Lung (tissue), 12 donors: ENCODE results near the gene RTN4RL2. TPM values are rescaled to one million over a fixed set of nuclear protein-coding genes. Genes with fewer than 3 reads are reported as not detected.

Experiments
- ATAC-seq: fragments of 200-7000 bp; cut with Tn5 transposase; one replicate; pipeline ENCODE4 v1.9.1; 2020; ENCODE audit warnings: moderate number of reproducible peaks; ENCODE audit not compliant: insufficient read depth, low FRiP score
- DNase-seq, 3 donors: peaks; one replicate each; pipeline ENCODE4 v3.0.0-alpha.2; 2013 to 2017
- H3K27ac ChIP-seq, 2 donors: one replicate each; pipeline ENCODE4 v1.5.1; 2013; ENCODE audit warnings: mild to moderate bottlenecking in 2 of 2, moderate library complexity in 2 of 2, control low read depth in 1 of 2, inconsistent platforms in 1 of 2, low read depth in 1 of 2, low read length in 1 of 2
- H3K27me3 ChIP-seq, 3 donors: one replicate each; pipeline ENCODE4 v1.5.1; 2013; ENCODE audit warnings: low read length in 2 of 3; ENCODE audit not compliant: control insufficient read depth in 3 of 3, insufficient read depth in 3 of 3
- H3K36me3 ChIP-seq, 4 donors: one replicate each; pipeline ENCODE4 v1.5.1; 2013; ENCODE audit warnings: low read length in 4 of 4, mild to moderate bottlenecking in 1 of 4, moderate library complexity in 1 of 4; ENCODE audit not compliant: control insufficient read depth in 4 of 4, insufficient read depth in 4 of 4
- H3K4me1 ChIP-seq, 5 donors: one replicate each; pipeline ENCODE4 v1.5.1; 2013; ENCODE audit warnings: low read length in 5 of 5, mild to moderate bottlenecking in 2 of 5, moderate library complexity in 1 of 5; ENCODE audit not compliant: control insufficient read depth in 5 of 5, insufficient read depth in 5 of 5
- H3K4me3 ChIP-seq: one replicate; pipeline ENCODE4 v1.5.1; 2013; ENCODE audit warnings: mild to moderate bottlenecking, control low read depth, moderate library complexity
- H3K9ac ChIP-seq, 2 donors: one replicate each; pipeline ENCODE4 v1.5.1; 2013; ENCODE audit warnings: low read length in 2 of 2, control low read depth in 1 of 2; ENCODE audit not compliant: insufficient read depth in 1 of 2
- H3K9me3 ChIP-seq, 4 donors: one replicate each; pipeline ENCODE4 v1.5.1; 2013; ENCODE audit warnings: low read length in 3 of 4, mild to moderate bottlenecking in 1 of 4, moderate library complexity in 1 of 4; ENCODE audit not compliant: control insufficient read depth in 4 of 4, insufficient read depth in 3 of 4
- CTCF ChIP-seq: IDR thresholded peaks from 2 replicates; pipeline ENCODE4 v1.5.1; 2012; ENCODE audit warnings: mild to moderate bottlenecking; ENCODE audit errors: control extremely low read depth, extremely low read depth
- WGBS, 2 donors: extraction: QIAGEN DNeasy Blood & Tissue Kit; methylation state at CpG; one replicate each; pipeline ENCODE4 v1.1.7; 2013; 5-methylcytosine and 5-hydroxymethylcytosine counted together
- polyA plus RNA-seq, 2 donors: library from polyadenylated mRNA; stranded (reverse); fragments of 200-250 nt; gene quantifications; one replicate each; pipeline ENCODE4 v1.2.1, GENCODE V29; 2013
- total RNA-seq, 2 donors: library from RNA; depleted of rRNA in 1 of 2; stranded (reverse); fragments of >200 nt in 1 of 2; gene quantifications; one replicate each; pipeline ENCODE4 v1.2.1, GENCODE V29; 2014 to 2021
- donor health status: control.
- donor health status: control.
- donor health status: Bipolar disorder and iron deficiency.
- donor health status: healthy.
- donor health status: DM: yes; HTN: yes; CAD: no.

The RTN4RL2 gene
- total and polyA plus RNA-seq, 4 donors = 0.31 to 4.8 (median 1.6) TPM

GRCh38 chr11:57468276-57468675 lies 7.9 kb downstream of the RTN4RL2 start:
- no peak for TF ChIP-seq CTCF
- H3K9me3 ChIP-seq = no peaks in the 10 kb centered on the region
- DNase-seq = no peak
- no peaks in the 10 kb centered on the region for H3K36me3 ChIP-seq
- no peak overlapping the region for H3K27ac ChIP-seq
- no peak overlapping the region for H3K9ac ChIP-seq
- WGBS, 2 donors = 79 to 88% methylated on average over 4 of the region's 4 CpGs
- H3K4me3 ChIP-seq = no peak overlapping the region
- peaks cover 0 to 18% (median 0%) of the 10 kb centered on the region in 3 donors for H3K27me3 ChIP-seq
- peaks cover 0 to 9% (median 0%) of the 10 kb centered on the region in 5 donors for H3K4me1 ChIP-seq
- no peak for ATAC-seq

DNA sequence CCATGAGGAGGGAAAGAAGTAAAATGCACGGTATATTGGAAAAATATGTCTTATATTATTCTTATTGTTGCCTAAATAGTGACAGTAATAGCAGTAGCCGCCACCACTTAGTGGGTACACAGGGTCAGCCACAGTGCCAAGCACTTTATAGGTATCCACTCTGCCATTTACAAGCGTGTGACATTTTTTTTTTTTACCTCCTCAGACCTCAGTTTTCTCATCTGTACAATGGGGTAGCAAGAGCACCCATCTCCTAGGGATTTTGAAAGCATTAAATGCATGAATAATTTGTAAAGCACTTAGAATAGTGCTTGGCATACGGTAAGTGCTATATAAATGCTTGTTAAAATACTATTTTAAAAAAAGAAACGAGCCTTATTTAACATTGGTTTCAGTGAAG lies 8.9 kb downstream of the RTN4RL2 start:
- no peaks in the 10 kb centered on the region for H3K9me3 ChIP-seq
- ATAC-seq = no peak
- 84 to 90% methylated on average over 5 of the region's 5 CpGs for WGBS, 2 donors
- peaks cover 0 to 8% (median 0%) of the 10 kb centered on the region in 5 donors for H3K4me1 ChIP-seq
- peaks cover 0 to 9% (median 0%) of the 10 kb centered on the region in 3 donors for H3K27me3 ChIP-seq
- no peak overlapping the region for H3K4me3 ChIP-seq
- TF ChIP-seq CTCF = no peak
- no peak overlapping the region for H3K27ac ChIP-seq
- DNase-seq = no peak
- no peaks in the 10 kb centered on the region for H3K36me3 ChIP-seq
- H3K9ac ChIP-seq = no peak overlapping the region

GRCh38 chr11:57471496-57471895 lies 11.2 kb downstream of the RTN4RL2 start:
- no peak overlapping the region for H3K4me3 ChIP-seq
- WGBS, 2 donors = 93 to 100% methylated on average over 3 of the region's 3 CpGs
- H3K27ac ChIP-seq = no peak overlapping the region
- H3K27me3 ChIP-seq = peaks cover 0 to 15% (median 12%) of the 10 kb centered on the region in 3 donors
- no peak for ATAC-seq
- no peak for DNase-seq
- no peak overlapping the region for H3K9ac ChIP-seq
- TF ChIP-seq CTCF = no peak
- H3K36me3 ChIP-seq = no peaks in the 10 kb centered on the region
- no peaks in the 10 kb centered on the region for H3K9me3 ChIP-seq
- H3K4me1 ChIP-seq = peaks cover 0 to 25% (median 7%) of the 10 kb centered on the region in 5 donors

DNA sequence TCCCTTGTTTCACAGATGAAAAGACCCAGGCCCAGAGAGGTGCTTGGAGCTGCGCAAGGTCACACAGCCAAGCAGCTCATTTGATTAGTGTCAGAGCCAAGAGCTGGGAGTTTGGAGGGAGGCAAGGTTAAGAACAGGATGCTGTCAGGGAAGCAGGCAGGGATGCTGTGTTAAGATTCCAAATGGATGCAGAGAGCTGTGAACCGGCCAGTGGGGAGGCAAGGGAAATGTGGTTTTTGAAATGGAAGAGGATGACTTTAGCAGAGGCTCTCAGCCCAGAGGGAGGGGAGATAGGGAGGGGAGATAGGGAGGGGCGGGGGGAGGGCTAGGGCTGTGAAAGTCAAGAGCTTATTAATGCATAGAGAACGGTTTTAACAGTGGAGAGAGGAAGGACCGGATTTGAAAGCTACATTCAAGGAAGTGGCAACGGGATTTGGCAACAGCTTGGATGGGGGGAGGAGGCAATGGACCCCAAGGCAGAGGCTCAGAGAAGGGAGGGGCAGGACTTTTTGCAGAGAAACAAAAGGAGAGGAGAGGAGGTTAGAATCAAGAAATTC lies 13.0 kb downstream of the RTN4RL2 start:
- H3K9me3 ChIP-seq = no peaks in the 10 kb centered on the region
- H3K9ac ChIP-seq = no peak overlapping the region
- H3K27me3 ChIP-seq = peaks cover 0 to 28% (median 14%) of the 10 kb centered on the region in 3 donors
- no peak for TF ChIP-seq CTCF
- DNase-seq (peak in 1 of 3 donors; percentile 52), ATAC-seq (no peak)
- peaks cover 0 to 28% (median 12%) of the 10 kb centered on the region in 5 donors for H3K4me1 ChIP-seq
- H3K36me3 ChIP-seq = no peaks in the 10 kb centered on the region
- H3K4me3 ChIP-seq = no peak overlapping the region
- WGBS, 2 donors = 32 to 55% methylated on average over 6 of the region's 6 CpGs
- no peak overlapping the region for H3K27ac ChIP-seq
